CD4-positive, alpha-beta T cell treated with Interleukin-6 for 4 hours (primary cell): Measurements from ENCODE around the gene ALDH1L1.

Experiments used
- DNase-seq: peaks from one replicate; pipeline ENCODE4 v3.0.0-alpha.2; 2020; ENCODE audit warnings: mixed read lengths

The ALDH1L1 gene

DNA sequence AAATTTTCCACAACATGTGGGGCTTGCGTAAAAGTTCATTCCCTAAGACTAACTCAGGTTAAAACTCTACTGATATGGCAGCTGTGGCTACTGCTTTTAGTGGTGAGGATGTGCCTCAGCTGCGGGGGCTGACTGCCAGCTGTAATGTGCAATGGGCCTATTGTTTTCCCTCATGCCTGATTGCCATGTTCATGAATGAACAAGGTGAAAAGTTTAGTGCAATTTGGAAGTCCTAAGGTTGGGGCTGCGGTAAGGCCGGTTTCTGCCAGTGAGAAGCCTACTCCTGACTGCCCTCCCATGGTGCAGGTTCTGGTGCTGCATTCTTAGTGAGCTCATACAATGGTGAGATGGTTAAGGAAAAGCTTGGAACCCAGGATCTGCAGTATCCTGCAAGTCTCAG, 10.9 kb upstream of the ALDH1L1 start:
- no peak for DNase-seq

DNA sequence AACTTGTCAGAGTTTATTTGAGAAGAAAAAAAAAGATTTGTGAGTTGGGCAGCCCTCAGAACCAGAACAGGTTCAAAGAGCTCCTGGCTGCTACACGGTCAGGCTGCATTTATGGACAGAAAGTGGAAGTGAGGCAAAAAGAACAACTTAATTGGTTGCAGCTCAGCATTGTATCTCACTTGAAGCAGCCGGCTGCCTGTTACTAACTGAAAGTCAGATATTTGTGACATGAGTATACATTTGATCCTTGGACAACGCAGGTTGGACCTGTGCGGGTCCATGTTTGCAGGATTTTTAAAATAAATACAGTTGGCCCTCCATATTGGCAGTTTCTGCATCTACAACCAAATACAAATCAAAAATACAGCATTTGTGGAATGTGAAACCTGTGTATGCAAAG, 7.5 kb upstream of the ALDH1L1 start:
- no peak for DNase-seq

DNA sequence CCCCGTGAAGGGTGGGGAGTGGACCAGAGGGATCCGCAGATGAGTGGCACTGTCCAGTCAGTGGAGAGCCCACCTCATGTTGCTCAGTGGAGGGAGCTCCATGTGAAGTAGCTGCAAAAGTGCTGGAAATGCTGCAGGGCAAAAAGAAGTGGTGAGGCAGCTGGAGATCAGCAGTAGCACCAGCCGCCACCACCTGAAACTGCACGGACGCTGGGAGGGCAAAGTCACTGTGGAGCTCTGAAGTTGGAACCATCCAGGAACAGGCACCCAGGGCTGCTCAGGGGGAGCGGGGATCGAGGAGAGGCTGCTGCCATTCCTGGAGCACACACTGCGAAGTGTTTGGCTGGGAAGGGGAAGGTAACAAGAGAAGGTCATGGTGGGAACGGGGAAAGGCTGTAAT, 6.4 kb upstream of the ALDH1L1 start:
- DNase-seq: no peak

DNA sequence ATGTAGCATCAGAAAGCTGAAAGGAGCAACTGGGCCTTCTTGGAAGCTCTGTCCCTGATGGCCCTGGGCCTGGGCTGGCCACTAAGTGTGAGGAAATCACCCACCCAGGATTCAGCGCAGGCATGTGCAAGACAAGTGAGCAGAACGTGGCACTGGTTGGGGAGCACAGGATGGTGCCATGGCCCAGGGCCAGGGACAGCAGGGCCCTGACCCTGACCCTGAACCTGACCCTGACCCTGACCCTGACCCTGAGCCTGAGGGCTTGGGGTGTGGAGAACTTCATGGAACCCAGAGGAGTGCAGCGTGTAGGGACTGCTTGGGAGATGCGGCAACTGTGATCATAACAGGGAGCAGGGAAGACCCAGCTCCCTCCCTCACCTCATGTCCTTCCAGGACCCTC, 5.9 kb upstream of the ALDH1L1 start:
- no peak for DNase-seq

DNA sequence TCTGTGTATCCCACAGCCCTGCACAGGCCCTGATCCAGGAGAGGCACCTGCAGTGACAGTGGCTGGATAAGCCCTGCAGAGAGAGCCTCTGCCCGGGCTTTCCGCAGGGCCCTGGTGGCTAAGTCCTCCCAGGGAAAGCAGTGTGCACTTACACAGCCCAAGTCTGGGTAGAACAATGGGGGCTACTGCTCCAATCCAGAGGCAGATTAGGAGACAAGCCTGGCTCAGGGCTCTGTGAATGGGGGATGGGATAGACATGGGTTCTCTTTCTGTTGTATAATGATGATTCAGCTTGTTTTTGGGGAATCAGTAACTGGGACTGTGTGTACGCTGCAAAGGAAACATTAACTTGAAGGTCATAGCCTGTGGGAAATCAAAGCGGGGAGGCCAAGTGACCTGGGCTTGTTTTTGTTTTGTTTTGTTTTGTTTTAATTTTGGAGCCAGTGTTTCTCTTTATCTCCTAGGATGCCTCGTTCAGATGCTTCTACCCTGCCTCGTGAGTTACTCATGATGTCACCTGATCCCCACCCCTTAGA, 4.1 kb upstream of the ALDH1L1 start:
- DNase-seq: no peak

DNA sequence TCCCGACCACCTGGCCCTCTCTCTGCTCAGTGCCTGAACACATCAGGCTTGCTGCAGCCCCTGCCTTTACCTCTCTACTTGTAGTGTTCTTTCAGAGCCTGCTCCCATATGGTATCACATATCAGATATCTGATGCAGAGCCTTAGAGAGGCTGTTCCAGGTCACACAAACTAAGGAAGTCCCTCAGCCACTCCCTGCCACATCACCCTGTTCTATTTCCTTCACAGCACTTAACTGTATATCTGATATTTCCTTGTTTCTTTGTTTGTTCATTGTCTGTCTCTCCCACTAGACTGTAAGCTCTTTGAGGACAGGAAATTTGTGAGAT, 976 bp upstream of the ALDH1L1 start:
- no peak for DNase-seq

DNA sequence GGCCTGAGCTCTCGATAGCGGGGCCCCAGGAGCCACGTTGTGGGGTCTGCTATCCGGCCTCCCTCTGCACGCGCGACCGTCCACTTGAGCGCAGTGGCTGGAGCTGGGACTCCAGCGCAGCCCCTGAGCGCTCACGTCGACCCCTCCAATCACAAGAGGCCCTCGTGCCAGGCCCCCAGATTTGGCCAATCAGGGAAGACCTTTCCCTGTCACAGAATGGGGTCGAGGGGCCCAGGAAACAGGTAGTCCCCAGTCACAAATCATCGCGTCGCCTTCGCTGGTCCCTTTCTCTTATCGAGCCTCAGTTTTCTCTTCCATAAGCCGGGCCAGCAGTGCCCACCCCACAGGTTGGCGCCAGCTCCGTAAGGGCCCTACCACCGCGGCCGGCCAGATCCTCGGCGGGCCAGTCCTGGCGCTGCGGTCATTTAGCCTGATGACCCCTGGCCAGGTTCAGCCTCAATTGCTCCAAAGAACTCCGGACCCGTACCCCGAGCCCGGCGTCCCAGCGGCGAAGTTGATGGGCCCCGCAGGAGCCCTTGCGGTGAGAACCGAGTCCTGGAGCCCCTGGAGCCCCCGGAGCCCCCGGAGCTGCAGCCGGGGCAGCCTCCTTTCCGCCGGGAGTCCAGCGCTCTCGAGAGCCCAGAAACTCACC, 435 bp downstream of the ALDH1L1 start:
- DNase-seq: no peak

DNA sequence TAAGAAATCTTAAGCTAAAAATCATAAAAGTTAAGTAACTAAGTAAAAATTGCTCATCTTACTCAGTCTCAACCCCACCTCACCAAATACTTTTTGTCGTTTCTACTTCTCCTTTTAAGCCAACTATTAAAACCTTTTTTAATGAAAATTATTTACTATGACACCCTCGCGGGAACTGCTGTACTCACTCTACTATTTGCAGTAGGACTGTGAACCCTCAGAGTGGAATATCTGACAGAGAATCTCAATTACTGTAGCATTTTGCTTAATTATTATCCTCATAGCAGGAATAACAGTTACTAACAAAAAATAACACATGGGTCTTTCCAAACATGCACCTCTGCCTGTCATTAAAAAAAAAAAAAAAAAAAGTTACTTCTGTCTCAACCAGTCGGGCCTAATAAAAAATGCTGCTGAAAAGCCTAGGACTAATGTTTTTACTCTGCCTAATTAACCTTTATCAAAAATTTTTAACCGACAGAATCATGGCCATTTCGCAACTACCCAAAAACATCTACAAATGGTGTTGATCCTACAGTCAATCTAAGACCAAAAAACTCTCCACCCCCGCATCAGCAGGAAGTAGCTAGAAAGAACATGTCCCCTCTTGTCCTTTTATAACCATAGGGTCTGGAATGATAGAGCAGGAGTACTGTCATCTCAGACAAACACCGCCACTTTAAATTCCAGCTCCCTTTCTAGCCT, 10.2 kb downstream of the ALDH1L1 start:
- no peak for DNase-seq

DNA sequence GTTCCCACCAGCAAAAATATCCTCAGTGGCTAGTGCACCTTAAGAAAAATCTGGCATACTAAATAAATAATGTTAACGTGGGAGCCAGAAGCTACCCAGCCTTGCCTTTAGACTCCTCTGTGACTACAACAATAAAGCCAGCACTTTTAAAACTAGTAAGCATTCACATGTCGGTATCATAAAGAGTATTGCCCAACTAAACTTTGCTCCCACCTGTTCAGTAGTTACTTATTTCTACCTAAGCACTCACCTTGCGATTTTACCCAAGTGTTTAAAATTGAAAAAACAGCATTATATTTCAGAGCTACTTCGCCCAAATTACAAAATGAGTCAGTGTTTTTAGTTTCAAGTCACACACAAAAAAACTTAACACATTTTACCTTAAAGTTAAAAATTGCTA, 12.8 kb downstream of the ALDH1L1 start:
- no peak for DNase-seq

DNA sequence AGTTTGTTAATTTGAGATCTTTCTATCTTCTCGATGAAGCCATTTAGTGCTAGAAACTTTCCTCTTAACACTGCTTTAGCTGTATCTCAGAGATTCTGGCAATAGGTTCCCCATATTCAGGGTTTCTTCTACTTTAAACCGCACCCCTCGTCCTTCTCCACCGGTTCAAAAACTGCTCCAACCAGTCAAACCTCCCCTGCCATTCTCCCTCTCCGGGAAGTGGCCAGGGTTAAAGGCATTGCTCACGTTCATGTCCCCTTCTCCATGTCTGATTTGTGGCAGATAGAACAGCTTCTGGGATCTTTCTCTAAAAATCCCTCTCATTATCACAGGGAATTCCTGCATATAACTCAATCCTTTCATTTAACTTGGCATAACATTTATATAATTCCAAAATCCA, 14.4 kb downstream of the ALDH1L1 start:
- no peak for DNase-seq

DNA sequence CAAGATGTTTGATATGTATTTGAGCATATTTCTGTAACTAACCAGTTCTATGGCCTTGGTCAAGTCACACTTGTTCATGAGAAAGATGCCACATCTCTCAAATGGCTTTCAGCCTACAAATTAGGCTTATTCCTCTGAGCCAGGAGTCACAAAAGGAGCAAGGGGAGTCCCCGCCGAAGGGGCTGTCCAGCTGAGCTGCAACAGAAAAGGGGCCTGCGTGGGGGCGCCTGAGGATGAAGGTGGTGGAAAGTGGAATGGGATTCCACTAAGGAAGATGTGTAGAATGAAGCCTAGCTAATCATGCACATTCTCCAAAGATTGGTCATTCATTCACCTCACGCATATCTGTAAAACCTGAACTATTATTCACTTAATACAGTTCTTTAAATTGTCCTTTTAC, 19.1 kb downstream of the ALDH1L1 start:
- no peak for DNase-seq

DNA sequence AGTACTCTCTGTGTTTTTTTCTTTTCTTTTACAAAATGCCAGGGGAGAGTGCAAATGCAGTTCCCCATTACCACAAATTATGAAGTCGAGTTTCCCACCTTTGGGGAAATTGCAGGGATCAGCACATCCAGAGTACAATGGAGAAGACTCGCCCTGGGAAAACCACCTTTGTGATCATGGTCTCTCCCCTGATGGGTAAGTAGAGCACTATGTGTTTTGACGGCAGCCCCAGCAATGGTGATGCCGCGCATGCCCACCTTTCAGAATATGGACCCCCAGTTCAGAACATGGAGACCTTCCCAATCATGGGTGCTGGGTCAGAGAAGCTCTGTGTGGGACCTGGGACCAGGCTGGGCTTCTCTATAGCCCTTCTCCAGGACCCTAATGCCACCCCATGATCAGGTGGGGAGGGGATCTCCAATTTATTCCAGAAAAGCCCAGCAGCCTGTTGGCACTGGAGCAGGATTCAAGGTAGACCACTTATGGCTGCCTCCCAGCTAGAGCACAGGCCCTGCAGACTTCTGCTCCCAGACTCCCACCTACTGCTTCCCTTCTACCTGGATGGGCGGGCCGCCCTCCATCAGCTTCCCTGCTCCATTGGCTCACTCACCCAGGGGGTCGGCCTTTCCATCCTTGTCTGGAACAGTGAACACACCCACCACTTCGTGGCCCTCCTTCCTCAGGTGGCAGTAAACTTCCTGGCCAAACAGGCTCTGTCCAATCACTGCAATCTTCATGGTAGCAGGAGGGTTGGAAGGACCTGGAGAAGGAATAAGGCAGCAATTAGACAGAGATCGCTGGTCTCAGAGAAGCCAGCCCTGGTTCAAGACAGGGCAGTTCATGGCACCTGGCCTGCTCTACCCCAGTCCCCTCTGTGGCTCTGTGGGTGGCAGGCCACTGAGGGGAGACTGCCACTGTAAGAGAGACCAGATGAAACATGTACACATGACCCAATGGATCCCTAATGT, 19.9 kb downstream of the ALDH1L1 start:
- DNase-seq: no peak

DNA sequence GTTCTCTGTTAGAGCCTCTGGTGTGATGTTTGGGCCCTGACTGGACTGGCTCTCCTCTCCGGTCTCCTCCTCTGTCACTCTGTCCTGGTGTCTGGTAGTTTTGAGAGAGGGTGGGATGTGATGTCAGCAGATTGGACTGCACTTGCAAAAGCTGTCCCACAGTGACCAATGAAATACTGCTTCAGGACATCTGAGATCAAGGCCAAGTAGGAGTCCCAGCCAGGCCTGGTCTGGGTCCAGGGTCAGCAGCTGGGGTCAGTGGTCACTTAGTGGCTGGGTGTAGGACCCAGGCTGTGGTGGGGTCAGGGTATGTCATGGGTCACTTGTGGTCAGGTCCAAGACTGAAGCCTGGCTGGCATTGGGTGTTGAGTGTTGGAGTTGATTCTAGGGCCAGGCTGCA, 20.9 kb downstream of the ALDH1L1 start:
- DNase-seq: no peak

DNA sequence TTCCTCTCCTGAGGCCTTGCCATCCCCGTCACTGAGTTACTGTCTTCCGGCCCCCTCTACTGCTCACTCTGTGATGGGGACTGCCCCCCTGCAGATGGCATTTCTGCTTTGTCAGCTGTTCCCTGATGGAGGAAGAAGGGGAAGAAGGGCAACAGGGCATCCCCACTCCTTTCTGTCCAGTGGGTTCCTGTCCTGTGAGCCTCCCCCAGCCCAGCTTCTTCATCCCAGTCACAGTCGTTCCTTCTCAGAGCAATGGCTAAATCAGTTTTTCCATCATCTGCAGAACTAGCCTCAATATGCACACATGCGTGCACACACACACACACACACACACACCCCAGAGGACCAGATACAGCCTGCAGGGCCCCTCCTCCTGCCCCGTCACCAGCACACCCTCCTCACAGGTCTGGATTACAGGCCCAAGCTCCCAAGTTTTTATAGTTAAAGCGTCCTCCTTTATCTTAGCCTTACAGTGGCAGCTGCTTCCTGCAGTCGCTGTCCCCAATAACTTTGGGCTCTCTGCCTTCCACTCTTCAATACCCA, 21.4 kb downstream of the ALDH1L1 start:
- no peak for DNase-seq

DNA sequence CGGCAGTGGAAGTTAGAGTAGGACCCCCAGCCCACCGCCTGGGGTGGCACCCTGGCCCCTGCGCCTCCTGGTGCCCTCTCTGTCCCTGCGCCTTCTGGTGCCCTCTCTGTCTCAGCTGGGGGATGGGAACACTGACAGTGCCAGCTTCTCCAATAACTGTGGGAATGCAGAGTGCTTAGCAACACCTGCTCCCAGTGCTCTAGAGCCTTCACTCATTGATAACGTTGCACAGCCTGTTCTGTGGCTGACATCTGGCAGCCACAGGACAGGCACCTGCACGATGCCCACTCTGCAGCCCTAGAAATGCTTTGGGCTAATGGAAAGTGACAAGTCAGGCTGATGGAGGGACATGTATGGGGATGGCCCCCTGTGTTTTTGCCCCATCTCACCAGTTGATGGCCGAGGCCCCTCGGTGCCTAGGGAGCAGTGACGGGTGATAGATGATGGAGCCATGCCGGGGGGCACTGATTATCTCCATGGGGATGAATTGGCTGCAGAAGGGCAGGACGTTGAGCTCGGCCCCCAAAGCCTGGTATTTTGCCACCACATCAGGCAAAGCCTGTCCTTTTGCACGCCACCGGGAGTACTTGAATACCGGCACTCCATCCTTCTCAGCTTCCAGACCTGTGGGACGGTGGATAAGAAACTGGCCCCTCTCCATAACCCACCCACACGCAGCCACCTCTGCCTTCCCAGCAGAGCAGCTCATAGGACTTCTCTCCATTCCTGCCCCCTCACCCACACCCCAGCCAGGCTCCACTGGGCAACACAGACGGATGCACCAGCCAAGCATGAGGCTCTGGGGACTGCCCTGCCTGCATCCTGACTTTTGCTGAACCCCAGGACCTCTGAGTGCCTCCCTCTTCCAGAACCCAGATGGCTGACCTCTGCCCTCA, 22.1 kb downstream of the ALDH1L1 start:
- DNase-seq: no peak

DNA sequence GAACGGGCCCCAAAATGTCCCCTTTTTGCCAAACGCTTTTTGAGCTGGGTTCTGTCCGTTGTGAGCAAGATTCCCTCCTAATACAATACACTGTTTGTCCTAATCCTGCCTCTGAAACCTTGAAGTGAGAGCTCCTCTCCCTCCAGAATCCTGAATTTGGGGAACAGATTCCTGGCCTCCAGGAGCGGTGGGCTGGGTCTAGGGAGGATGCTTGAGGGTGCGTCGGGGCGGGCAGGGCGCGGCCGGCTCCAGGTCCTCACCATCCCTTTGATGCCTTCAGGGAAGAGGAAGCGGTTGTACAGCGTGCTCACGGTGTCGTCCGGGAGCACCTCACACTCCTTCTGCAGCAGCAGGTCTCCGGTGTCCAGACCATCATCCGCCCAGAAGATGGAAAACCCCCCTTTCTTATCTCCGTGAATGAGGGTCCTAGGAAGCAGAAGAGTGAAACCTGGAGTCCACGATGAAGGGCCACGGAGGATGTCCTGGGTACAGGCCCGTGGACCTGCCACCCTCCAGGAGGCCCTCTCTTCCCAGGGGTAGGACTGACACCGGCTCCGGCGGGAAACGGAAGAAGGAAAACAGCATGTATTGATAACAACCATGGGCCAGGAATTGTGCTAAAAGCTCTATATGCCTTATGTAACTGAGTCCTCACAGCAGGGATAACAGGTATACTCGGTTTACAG, 23.2 kb downstream of the ALDH1L1 start:
- DNase-seq: no peak

DNA sequence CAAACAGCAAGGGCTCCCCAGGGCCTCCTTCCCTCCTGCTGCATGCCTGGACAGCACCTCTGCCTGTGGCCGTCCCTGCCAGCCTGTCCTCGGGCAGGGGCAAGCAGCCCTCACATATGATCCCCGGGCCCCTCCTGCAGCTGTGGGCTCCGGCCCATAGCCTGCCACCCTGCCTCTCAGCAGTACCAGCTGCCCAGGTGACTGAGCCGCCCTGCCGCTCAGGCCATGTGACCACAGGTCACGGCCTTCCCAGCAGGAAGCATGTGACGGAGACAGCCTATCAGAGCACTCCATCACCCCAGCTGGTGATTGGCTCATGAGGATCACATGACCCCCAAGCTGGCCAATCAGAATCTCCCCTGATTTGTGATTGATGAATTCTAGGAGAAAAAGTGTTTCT, 23.9 kb downstream of the ALDH1L1 start:
- no peak for DNase-seq

DNA sequence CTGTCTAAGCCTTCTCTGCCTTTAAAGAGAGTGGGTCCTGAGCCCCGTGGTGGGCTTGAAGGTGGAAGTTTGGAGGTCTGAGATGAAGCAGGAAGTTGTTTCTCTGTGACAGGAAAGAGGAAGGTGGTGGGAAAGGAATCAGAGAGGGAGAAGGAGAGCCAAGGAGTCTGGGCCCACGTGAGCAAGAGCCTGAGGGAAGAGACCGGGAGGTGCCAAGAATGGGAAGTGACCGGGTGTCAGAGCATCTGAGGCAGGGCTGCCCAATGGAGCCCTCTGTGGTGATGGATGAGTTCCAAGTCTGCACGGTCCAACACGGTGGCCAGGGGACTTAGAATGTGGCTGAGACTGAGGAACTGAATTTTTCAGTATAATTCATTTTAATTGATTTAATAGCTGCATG, 24.6 kb downstream of the ALDH1L1 start:
- DNase-seq: no peak

DNA sequence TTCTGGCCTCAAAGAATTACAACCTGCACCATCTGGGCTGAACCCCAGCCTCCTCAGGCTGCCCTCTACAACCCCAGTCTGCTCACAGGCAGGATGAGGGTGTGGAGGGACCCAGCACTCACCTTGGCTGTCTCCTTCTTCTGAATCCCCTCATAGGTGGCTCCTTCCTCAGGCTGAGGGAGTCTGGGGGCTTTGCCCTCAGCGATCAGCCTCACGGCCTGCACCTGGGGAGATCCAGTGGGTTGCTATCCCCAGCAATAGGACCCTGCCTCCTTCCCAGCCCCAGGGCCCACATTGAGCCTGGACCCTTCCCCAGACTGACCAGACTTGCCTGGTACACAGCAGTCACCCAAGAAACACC, 25.1 kb downstream of the ALDH1L1 start:
- no peak for DNase-seq

DNA sequence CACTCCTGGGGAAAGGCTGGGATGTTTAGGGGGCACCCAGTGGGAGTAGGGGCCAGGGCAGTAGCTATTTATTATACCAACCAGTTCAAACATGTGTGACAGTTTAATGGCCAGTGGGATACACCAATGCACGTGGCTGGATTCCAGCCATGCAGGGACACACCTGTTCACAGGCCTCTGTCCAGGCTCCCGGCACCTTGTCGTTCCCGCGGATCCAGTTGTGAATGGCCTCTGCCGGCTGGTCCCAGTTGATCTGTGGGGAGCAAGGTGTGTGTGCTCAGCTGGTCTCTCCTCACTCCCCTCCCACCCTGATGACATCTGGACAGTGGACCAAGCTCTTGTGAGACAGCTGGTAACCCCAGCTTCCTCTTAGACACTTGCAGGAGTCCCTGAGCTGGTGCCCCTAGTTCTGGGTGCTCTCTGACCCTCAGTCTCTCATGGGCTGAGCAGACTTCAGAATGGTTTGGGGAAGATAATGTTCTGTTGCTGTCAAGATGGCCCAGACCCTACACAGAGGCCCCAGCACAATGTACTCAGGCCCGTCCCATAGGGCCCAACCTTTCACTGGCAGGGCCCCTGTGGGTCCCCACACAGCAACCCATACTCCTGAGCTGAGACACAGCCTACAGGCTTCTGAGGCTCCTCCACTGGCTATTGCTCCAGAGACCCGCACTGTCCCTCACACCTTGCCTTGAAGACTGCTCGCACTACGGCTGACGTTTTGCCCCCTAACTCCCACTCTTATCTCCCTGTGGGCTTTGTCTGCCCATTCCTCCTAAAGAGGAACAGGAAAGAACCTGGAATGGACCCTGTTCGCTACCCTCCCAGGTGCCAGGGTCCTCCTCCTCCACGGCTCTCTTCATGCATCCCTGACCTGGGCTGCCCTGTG, 25.8 kb downstream of the ALDH1L1 start:
- no peak for DNase-seq
